ENCODE results near the gene CATSPER4.

- TF ChIP-seq CTCF (IDR thresholded peaks at IDR 0.05) (no peak), POLR2AphosphoS5 (IDR thresholded peaks at IDR 0.05) (peak in 1 of 3 donors; percentile 6)
Measured at GRCh38 chr1:26158908-26159742, 31.3 kb upstream of the CATSPER4 start, which contains the start of gene FAM110D.
